Body of pancreas (tissue), 4 donors: ENCODE data around the gene LRRC53.

ENCODE experiments used
- POLR2A ChIP-seq, 3 donors: fragments of 450-650 bp; IDR thresholded peaks; one replicate each; pipeline ENCODE4 v1.6.1; 2016; ENCODE audit warnings: antibody characterized with exemption in 3 of 3, mild to moderate bottlenecking in 2 of 3
- TF ChIP-seq, protein P1 (sequence below), 7 experiments: fragments of 450-650 bp in 4 of 7; fragments of 200-600 bp in 3 of 7; sonication (generic) in 3 of 7; IDR thresholded peaks; one replicate each; pipeline ENCODE4 v1.5.1; 2016 to 2019; ENCODE audit warnings: antibody characterized with exemption in 7 of 7

DNA sequence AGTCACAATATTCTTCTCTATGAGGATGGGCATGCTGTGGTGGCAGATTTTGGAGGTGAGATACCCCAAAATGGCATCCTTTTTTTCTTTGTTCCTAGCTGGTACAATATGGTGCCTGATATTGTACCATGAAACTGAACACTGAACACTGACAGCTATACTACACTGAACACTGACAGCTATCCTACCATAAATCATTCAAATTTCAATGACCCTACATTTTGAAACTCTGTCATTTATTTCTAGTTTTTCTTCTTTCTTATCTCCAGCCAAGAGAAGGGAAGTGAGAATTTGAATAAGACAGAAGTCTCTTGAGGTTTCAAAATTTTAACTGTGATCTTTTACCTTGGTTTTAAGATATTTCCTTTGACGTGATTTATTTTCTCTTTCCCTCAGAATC lies 76.3 kb downstream of the LRRC53 start:
- TF ChIP-seq, protein P1, sequence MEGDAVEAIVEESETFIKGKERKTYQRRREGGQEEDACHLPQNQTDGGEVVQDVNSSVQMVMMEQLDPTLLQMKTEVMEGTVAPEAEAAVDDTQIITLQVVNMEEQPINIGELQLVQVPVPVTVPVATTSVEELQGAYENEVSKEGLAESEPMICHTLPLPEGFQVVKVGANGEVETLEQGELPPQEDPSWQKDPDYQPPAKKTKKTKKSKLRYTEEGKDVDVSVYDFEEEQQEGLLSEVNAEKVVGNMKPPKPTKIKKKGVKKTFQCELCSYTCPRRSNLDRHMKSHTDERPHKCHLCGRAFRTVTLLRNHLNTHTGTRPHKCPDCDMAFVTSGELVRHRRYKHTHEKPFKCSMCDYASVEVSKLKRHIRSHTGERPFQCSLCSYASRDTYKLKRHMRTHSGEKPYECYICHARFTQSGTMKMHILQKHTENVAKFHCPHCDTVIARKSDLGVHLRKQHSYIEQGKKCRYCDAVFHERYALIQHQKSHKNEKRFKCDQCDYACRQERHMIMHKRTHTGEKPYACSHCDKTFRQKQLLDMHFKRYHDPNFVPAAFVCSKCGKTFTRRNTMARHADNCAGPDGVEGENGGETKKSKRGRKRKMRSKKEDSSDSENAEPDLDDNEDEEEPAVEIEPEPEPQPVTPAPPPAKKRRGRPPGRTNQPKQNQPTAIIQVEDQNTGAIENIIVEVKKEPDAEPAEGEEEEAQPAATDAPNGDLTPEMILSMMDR (IDR thresholded peaks at IDR 0.05): no peak
- TF ChIP-seq POLR2A (IDR thresholded peaks at IDR 0.05): no peak
